Caki2 (cell line): ENCODE data around the gene ZDHHC22. TPM values are rescaled to one million over a fixed set of nuclear protein-coding genes. Genes with fewer than 3 reads are reported as not detected.

Source experiments
- DNase-seq: peaks from one replicate; pipeline ENCODE4 v3.0.0-alpha.2; 2015; ENCODE audit warnings: low read depth
- in situ Hi-C: cut with HindIII; loops from 2 replicates; pipeline ENCODE4 v1.10.0; 2016; ENCODE audit warnings: low sequenced_read_pairs, low pct_unique_long_range_greater_than_20kb, mixed read lengths
- total RNA-seq: library from RNA; depleted of rRNA; stranded (reverse); fragments of >200 nt; shearing (Covaris generic); gene quantifications from 2 replicates; pipeline ENCODE4 v1.2.3, GENCODE V29; 2014; ENCODE audit warnings: low replicate concordance; rRNA removed

Gene ZDHHC22
- total RNA-seq, 1 experiment from 2014 or later, result 0.03 TPM

- in situ Hi-C loops, result no loop called here
Measured at GRCh38 chr14:77092676-77093075, 48.9 kb downstream of the ZDHHC22 start.

GRCh38 chr14:77091518-77091917 lies 50.1 kb downstream of the ZDHHC22 start:
- in situ Hi-C loops, result no loop called here
- no peak for DNase-seq

More at GRCh38 chr14:77092676-77093075, 48.9 kb downstream of the ZDHHC22 start:
- no peak for DNase-seq

GRCh38 chr14:77088645-77089044 lies 52.9 kb downstream of the ZDHHC22 start:
- DNase-seq, result no peak
- in situ Hi-C loops, result no loop called here

- no peak for DNase-seq
- in situ Hi-C loops, result no loop called here
Measured at GRCh38 chr14:77088219-77088618, 53.4 kb downstream of the ZDHHC22 start.

- in situ Hi-C loops, result no loop called here
- no peak for DNase-seq
Measured at GRCh38 chr14:77087631-77088030, 54.0 kb downstream of the ZDHHC22 start.

- no peak for DNase-seq
- in situ Hi-C loops, result no loop called here
Measured at GRCh38 chr14:77086951-77087350, 54.6 kb downstream of the ZDHHC22 start.

GRCh38 chr14:77086017-77086727 lies 55.4 kb downstream of the ZDHHC22 start:
- DNase-seq, result no peak
- in situ Hi-C loops, result no loop called here

GRCh38 chr14:77085538-77085937 lies 56.1 kb downstream of the ZDHHC22 start:
- DNase-seq, result no peak
- in situ Hi-C loops, result no loop called here

- in situ Hi-C loops, result no loop called here
- DNase-seq, result no peak
Measured at GRCh38 chr14:77084985-77085384, 56.6 kb downstream of the ZDHHC22 start.

- DNase-seq, result no peak
- in situ Hi-C loops, result no loop called here
Measured at GRCh38 chr14:77083082-77083481, 58.5 kb downstream of the ZDHHC22 start.

- in situ Hi-C loops, result no loop called here
- no peak for DNase-seq
Measured at GRCh38 chr14:77082356-77082755, 59.2 kb downstream of the ZDHHC22 start.

Other genes with a start within 250 kb of the ZDHHC22 start
- gene IRF2BPL, start 113.1 kb downstream of the ZDHHC22 start, total RNA-seq, result 45.8 and 55.8 TPM in 2 replicates
- 7.8 and 18.3 TPM in 2 replicates for gene CIPC, start 43.5 kb downstream of the ZDHHC22 start, total RNA-seq
- 0.57 TPM in 1 of 2 replicates, not detected in the other for gene TMEM63C, start 40.0 kb upstream of the ZDHHC22 start, total RNA-seq
- 0.07 TPM in 1 of 2 replicates, not detected in the other for gene NGB, start 129.4 kb upstream of the ZDHHC22 start, total RNA-seq
- gene POMT2, start 179.1 kb upstream of the ZDHHC22 start, total RNA-seq, result 9.4 and 27.4 TPM in 2 replicates
- 42.0 and 49.7 TPM in 2 replicates for gene GSTZ1, start 179.2 kb upstream of the ZDHHC22 start, total RNA-seq
- 2.2 and 3.7 TPM in 2 replicates for gene TMED8, start 235.3 kb upstream of the ZDHHC22 start, total RNA-seq
- gene SAMD15, start 235.6 kb upstream of the ZDHHC22 start, total RNA-seq, result 0.95 and 3.2 TPM in 2 replicates